Right lobe of liver (tissue), 6 donors: ENCODE results near the gene RAET1E. TPM values are rescaled to one million over a fixed set of nuclear protein-coding genes. Genes with fewer than 3 reads are reported as not detected.

Source experiments
- ATAC-seq, 4 donors: fragments of 200-7000 bp; cut with Tn5 transposase; one replicate each; pipeline ENCODE4 v1.9.1; 2020; ENCODE audit warnings: mild to moderate bottlenecking in 4 of 4, moderate library complexity in 4 of 4
- DNase-seq, 3 donors: peaks; one replicate each; pipeline ENCODE4 v3.0.0-alpha.2; 2020
- H3K27ac ChIP-seq, 3 donors: fragments of 200-600 bp; one replicate each; pipeline ENCODE4 v1.8.0; 2022
- H3K27me3 ChIP-seq, 2 donors: fragments of 200-600 bp; one replicate each; pipeline ENCODE4 v1.8.0; 2022
- H3K36me3 ChIP-seq, 4 donors: fragments of 200-600 bp; sonication (generic) in 1 of 4; one replicate each; pipeline versions ENCODE4 v1.5.1 to v1.8.0; 2017 to 2022; ENCODE audit warnings: control low read depth in 1 of 4
- H3K4me1 ChIP-seq, 4 donors: fragments of 200-600 bp; sonication (generic) in 1 of 4; one replicate each; pipeline versions ENCODE4 v1.5.1 to v1.8.0; 2017 to 2022; ENCODE audit warnings: control low read depth in 1 of 4
- H3K4me3 ChIP-seq, 3 donors: fragments of 200-600 bp; one replicate each; pipeline ENCODE4 v1.8.0; 2022
- H3K9me3 ChIP-seq, 4 donors: fragments of 200-600 bp; sonication (generic) in 1 of 4; one replicate each; pipeline versions ENCODE4 v1.5.1 to v1.8.0; 2017 to 2022; ENCODE audit warnings: control low read depth in 1 of 4
- CTCF ChIP-seq, 4 donors: fragments of 200-600 bp in 3 of 4; fragments of 450-650 bp in 1 of 4; IDR thresholded peaks; one replicate each; pipeline versions ENCODE4 v1.5.1 to v1.8.0; 2016 to 2022; ENCODE audit warnings: antibody characterized with exemption in 4 of 4, mild to moderate bottlenecking in 2 of 4
- POLR2A ChIP-seq: fragments of 450-650 bp; IDR thresholded peaks from one replicate; pipeline ENCODE4 v1.6.1; 2017; ENCODE audit warnings: antibody characterized with exemption, mild to moderate bottlenecking
- WGBS: methylation state at CpG from one replicate; pipeline ENCODE4 v1.1.6; 2018; ENCODE audit warnings: low coverage, low lambda C conversion rate; ENCODE audit not compliant: insufficient coverage; ENCODE audit errors: missing lambda C conversion rate; 5-methylcytosine and 5-hydroxymethylcytosine counted together
- intact Hi-C, 2 donors: fragments of 100-400 bp; cut with DNase I; formaldehyde crosslinking; loops; one replicate each; pipeline versions ENCODE4 v1.11.2 to v1.14.1; 2022
- total RNA-seq, 6 experiments: library from RNA; depleted of rRNA in 2 of 6; stranded (reverse); fragments of >200 nt in 2 of 6; fragmentation: NEBNext Ultra II Directional in 3 of 6; extraction: Animal tissue kit (Norgen Biotek cat#: 25700) in 3 of 6; gene quantifications; one replicate each; pipeline versions ENCODE4 v1.1.0 to v1.2.4, GENCODE V29; 2016 to 2023
- donor health status: DM: no; HTN: yes; CAD: no.
- donor health status: DM: no; HTN: no; CAD: no.
- donor health status: DM: no; HTN: no; CAD: no.
- donor health status: DM: no; HTN: yes; CAD: no.
- donor health status: DM: no; HTN: yes; CAD: no.

RAET1E gene
- total RNA-seq, 6 experiments from 2014 or later, result not detected

GRCh38 chr6:149904661-149905370 lies 6.9 kb upstream of the RAET1E start:
- H3K4me1 ChIP-seq, result no peaks in the 10 kb centered on the region
- no peak for ATAC-seq
- 83% methylated on average over 7 of the region's 13 CpGs for whole genome bisulfite sequencing
- intact Hi-C loops, result no loop called here
- H3K36me3 ChIP-seq, result no peaks in the 10 kb centered on the region
- DNase-seq, result no peak
- H3K27ac ChIP-seq, result no peak overlapping the region
- H3K4me3 ChIP-seq, result no peak overlapping the region
- TF ChIP-seq POLR2A (no peak), CTCF (IDR thresholded peaks at IDR 0.05) (no peak)
- H3K27me3 ChIP-seq, result no peaks in the 10 kb centered on the region
- H3K9me3 ChIP-seq, result no peaks in the 10 kb centered on the region

DNA sequence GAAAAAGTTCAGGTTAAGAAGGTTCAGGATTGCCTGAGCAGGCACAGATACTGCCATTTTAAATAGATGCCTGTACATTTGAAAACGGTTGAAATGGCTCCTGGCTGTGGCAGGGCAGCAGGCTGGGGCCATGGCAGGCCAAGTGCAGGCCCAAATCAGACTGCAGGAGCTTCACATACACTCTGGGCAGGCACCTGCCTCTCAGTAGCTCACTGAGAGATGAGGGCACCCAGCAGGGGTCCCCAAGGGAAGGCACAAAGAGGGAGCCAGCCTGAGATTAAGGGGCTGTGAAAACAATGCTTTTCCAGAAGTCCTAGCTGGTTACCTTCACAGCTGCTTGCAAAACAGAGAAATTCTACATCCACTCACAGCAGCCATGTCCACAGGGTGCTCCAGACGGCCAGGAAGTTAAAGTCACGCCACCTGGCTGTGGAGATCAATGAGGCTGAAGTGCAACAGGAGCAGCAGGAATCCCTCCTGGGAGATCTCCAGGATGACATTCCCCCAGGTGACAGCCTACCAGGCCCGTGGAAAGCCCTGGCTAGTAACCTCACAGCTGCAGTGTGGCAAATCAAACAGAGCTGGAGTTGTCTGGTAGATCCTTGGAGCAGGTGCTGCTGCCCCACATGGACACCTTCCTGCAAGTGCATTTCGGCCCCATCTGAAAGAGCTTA lies 6.2 kb upstream of the RAET1E start:
- WGBS, result 39% methylated on average over 2 of the region's 5 CpGs
- no peak overlapping the region for H3K27ac ChIP-seq
- intact Hi-C loops, result no loop called here
- TF ChIP-seq POLR2A, result no peak
- no peak for TF ChIP-seq CTCF (IDR thresholded peaks at IDR 0.05)
- no peak overlapping the region for H3K4me3 ChIP-seq
- H3K36me3 ChIP-seq, result no peaks in the 10 kb centered on the region
- DNase-seq (peak in 1 of 3 donors; percentile 4), ATAC-seq (peak in 1 of 4 donors; percentile 69)
- H3K9me3 ChIP-seq, result no peaks in the 10 kb centered on the region
- H3K27me3 ChIP-seq, result no peaks in the 10 kb centered on the region
- no peaks in the 10 kb centered on the region for H3K4me1 ChIP-seq

GRCh38 chr6:149901444-149902140 lies 3.7 kb upstream of the RAET1E start:
- Histone ChIP-seq H3K9me3 (no peaks in the 10 kb centered on the region), H3K27ac (no peak overlapping the region), H3K36me3 (no peaks in the 10 kb centered on the region), H3K27me3 (no peaks in the 10 kb centered on the region), H3K4me3 (no peak overlapping the region), H3K4me1 (peaks cover 0 to 9% (median 0%) of the 10 kb centered on the region in 4 donors)
- intact Hi-C loops, result no loop called here
- no peak for ATAC-seq
- no peak for TF ChIP-seq POLR2A
- TF ChIP-seq CTCF (IDR thresholded peaks at IDR 0.05), result no peak
- peak in 1 of 3 donors; percentile 15 for DNase-seq
- WGBS, result 81% methylated on average over 3 of the region's 6 CpGs

- no peaks in the 10 kb centered on the region for H3K27me3 ChIP-seq
- DNase-seq (no peak), ATAC-seq (no peak)
- TF ChIP-seq CTCF (IDR thresholded peaks at IDR 0.05) (no peak), POLR2A (no peak)
- H3K4me3 ChIP-seq, result no peak overlapping the region
- H3K36me3 ChIP-seq, result no peaks in the 10 kb centered on the region
- intact Hi-C loops, result no loop called here
- 79% methylated on average over 5 of the region's 11 CpGs for WGBS
- H3K27ac ChIP-seq, result no peak overlapping the region
- peaks cover 0 to 9% (median 0%) of the 10 kb centered on the region in 4 donors for H3K4me1 ChIP-seq
- H3K9me3 ChIP-seq, result no peaks in the 10 kb centered on the region
Measured at GRCh38 chr6:149900620-149901443, 2.9 kb upstream of the RAET1E start.
